COLO668 (cell line): ENCODE results near the gene MAP3K13.
"Not testable (repeated sequence)": the region's sequence is repeated elsewhere in the genome, so short reads cannot be mapped to it uniquely, and the experiment has no call there.

ENCODE experiments used
- DNase-seq: peaks from one replicate; lab custom pipeline; 2025; ENCODE audit not compliant: unreplicated experiment; lab: John Stamatoyannopoulos, UW

MAP3K13 gene

DNA sequence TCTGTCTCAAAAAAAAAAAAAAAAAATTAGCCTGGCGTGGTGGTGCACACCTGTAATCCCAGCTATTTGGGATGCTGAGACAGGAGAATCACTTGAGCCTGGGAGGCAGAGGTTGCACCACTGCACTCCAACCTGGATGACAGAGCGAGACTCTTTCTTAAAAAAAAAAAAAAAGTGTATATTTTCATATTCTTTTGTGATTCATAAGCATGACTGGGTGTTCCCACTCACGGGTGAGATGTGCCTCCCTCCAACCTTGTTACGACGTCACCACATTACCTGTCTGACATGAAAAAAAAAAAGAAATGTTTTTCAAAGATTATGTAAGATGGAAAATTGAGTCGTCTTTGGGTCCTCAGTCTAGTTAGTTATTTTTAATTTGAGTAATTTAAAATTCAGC lies 79.1 kb downstream of the MAP3K13 start:
- DNase-seq = no peak

DNA sequence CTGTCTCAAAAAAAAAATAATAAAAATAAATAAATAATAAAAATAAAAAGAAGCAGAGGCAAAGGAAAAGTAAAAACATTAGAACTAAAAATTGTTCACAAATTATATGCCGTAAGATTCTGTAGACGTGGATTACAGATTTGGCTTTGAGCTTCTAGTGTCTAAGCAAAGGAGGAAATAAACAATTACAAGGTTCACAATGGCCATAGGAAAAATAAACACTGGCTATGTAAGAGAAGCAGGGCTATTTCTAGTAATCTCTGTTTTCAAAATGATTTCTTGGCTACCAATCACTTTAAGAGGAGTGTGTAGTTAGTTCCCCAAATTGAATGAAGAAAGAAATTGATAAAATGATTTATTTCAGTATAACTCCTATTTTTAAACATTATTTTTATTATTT lies 81.4 kb downstream of the MAP3K13 start:
- DNase-seq = no peak

DNA sequence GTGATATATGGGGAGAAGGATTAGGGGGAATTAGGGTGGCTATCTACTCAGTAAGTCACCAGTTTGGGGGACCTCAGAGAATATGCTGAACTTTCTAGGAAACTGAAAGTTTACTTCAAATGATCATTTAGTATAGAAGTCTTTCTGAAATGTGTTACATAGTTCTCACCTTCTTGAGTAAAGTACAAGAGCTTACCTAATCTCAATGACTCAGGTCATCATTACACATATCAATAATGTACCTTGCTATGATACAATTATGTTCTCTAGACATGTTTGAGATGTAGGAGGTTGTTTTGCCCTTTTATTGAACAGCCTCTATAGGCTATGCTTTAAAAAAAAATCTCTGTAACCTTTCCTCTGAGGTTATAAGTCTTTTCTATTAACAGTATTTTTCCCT lies 85.2 kb downstream of the MAP3K13 start:
- no peak for DNase-seq

DNA sequence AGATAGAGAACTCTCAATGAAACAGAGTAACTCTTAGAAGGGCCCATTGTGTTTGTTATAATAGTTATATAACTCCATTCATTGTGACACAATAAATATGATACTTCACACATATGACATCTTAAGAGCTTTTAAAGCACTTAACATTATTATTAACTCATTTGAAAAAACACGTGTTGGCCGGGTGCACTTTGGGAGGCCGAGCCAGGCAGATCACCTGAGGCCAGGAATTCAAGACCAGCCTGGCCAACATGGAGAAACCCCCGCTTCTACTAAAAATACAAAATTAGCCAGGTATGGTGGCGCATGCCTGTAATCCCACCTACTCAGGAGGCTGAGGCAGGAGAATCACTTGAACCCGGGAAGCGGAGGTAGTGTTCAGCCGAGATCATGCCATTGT lies 88.5 kb downstream of the MAP3K13 start:
- DNase-seq = not testable (repeated sequence)

DNA sequence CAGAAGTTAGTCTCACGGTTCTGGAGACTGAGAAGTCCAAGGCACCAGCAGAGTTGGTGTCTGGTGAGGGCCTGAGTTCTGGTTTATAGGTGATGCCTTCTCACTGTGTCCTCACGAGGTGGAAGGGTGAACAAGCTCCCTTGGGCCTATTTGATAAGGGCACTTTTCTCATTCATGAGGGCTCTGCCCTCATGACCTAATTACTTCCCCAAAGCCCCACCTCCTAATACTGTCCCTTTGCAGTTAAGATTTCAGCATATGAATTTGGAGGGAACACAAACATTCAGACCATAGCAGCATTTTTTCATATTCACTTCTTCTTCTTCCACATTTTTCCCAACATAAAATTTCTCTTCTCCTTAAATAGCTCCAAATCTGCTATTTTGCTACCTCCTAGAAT lies 94.4 kb downstream of the MAP3K13 start:
- no peak for DNase-seq

DNA sequence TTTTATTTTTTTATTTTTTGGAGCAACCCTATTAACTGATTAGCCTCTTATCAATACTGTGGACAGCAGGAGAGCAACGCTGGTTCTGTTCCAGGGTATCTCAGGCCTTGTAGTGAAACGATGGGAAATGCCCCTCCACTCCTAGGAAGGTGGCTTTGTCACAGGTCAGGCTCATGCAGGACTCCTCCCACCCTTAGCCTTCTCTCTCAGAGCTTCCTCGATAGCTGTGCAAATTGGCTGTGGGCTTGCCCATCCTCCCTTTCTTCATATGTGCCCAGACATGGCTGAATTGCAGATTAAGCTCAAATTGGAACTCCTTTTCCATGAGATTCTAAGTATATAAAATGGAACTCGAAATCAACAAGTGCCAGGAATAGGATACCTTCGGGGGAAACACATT lies 97.4 kb downstream of the MAP3K13 start:
- DNase-seq = no peak

DNA sequence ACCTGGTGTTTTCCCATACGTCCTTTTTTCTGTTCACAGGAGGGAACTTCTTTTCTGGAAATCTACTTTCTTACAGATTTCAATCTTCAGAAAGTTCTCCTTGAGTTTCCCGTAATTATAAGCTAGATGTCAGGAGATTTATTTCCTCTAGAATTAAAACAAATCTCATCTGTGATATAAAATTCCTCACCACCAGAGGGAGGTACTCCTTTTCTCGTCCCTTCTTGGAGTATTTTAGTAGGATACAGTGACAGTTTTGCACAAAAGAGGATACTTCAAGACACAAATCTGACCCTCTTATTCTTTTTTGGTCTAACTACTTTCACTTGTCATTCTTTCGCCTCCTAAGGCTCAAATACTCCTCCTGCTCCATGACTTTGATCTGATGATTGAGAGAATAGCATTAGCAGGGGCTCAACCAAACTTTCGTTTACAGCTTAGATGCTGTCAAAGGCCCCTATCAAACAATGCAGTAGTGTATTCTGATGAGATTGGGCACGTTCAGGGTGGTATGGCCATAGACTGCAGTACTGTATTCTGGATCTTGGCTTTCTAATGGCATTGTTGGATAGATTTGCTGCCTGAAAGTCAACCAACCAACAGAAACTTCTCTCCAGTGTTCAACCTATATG lies 97.9 kb downstream of the MAP3K13 start:
- no peak for DNase-seq

DNA sequence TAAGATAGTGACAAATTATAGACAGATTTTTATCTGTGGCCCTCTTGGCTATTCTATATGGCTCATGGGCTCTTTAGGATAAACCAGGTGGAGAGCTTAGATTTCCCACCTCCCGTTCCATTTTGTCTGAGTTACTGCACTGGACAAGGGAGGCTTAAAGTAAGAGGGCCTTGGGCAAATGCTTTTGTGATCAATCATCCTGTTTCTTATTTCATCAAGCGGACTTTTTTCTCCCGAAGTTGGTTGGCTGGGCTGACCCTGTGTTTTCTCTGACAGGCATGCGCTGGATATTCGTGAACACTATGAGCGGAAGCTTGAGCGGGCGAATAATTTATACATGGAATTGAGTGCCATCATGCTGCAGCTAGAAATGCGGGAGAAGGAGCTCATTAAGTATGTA lies 102.5 kb downstream of the MAP3K13 start:
- DNase-seq = no peak

DNA sequence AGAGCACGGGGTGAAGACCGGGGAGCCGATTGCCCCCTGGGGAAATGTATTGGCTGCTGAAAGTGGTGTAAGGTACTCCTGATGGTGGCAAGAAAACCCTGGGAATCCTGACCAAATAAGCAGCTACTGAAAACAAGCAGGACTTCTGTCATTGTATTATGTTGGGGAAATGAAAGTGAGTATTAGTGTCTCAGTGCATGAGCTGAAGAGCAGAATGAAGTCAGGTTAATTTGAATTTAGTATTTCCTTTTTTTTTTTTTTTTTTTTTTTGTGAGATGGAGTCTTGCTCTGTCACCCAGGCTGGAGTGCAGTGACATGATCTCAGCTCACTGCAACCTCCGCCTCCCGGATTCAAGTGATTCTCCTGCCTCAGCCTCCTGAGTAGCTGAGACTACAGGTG lies 103.2 kb downstream of the MAP3K13 start:
- not testable (repeated sequence) for DNase-seq

DNA sequence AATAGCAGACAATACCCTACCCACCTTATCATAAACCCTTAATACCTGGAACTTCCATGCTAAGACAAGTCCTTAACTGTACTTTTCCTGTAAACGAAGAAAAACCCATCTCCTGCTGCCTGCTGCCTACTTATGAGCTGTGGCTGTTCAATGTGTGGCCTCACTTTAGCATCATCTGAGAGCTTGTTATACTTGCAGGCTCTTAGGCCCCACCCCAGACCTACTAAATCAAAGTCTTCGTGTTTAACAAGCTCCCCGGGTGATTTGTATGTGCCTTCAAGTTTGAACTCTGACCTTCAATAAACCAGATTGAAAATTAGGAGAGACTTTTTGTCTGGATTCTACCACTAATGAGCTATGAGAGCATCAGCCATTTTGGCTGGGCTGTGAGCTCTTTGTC lies 106.6 kb downstream of the MAP3K13 start:
- DNase-seq = no peak

DNA sequence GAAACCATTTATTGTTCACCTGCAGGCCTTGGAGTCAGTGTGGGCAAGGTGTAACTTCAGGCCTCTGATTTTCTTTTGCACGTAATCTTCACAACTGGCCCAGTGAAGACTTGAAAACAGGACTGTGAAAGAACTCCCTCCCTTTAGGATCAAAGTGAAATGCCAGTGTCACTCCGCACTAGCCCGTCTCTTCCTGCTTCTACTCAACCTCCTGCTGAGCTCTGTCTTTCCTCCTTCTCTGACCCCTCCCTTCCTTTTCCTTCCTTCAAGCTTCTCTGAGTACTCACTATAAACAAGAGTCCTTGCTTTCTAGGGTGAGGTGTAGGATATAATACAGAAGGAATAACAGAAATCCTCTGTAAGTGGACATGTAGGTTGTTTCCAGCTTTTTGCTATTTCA lies 107.4 kb downstream of the MAP3K13 start:
- no peak for DNase-seq

DNA sequence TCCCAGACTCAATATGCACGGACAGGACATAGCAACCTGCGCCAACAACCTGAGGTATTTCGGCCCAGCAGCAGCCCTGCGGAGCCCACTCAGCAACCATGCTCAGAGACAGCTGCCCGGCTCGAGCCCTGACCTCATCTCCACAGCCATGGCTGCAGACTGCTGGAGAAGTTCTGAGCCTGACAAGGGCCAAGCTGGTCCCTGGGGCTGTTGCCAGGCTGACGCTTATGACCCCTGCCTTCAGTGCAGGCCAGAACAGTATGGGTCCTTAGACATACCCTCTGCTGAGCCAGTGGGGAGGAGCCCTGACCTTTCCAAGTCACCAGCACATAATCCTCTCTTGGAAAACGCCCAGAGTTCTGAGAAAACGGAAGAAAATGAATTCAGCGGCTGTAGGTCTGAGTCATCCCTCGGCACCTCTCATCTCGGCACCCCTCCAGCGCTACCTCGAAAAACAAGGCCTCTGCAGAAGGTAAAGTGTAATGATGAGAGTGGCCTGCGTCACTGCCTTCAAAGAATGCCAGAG lies 110.4 kb downstream of the MAP3K13 start:
- DNase-seq = no peak

DNA sequence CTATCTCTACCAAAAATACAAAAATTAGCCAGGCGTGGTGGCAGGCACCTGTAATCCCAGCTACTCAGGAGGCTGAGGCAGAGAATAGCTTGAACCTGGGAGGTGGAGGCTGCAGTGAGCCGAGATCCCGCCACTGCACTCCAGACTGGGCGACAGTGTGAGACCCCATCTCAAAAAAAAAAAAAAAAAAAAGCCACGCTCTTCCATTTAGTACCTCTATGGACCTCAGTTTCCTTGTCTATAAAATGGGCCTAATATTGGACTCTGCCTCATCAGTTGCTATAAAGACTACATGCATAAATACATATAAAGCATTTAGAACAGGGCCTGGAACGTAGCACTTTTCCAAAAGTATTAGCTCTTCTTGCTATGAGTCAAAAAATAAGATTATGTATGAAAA lies 112.0 kb downstream of the MAP3K13 start:
- DNase-seq = not testable (repeated sequence)

DNA sequence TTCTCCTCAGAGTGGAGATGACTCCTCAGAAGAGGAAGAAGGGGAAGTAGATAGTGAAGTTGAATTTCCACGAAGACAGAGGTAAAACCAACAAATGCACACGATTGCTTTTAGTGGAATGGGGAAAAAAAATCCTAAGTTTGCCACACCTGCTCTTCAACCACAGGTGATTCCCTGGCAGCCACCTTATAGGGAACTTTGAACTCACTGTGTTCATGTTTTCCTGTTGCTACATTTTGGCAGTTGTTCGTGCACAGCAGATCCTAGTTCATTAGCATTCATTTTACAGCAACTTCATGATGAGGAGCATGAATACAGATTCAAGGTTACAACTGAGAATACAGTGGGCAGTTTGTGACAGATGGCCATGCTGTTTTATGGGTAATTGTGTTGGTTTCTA lies 114.4 kb downstream of the MAP3K13 start:
- no peak for DNase-seq

DNA sequence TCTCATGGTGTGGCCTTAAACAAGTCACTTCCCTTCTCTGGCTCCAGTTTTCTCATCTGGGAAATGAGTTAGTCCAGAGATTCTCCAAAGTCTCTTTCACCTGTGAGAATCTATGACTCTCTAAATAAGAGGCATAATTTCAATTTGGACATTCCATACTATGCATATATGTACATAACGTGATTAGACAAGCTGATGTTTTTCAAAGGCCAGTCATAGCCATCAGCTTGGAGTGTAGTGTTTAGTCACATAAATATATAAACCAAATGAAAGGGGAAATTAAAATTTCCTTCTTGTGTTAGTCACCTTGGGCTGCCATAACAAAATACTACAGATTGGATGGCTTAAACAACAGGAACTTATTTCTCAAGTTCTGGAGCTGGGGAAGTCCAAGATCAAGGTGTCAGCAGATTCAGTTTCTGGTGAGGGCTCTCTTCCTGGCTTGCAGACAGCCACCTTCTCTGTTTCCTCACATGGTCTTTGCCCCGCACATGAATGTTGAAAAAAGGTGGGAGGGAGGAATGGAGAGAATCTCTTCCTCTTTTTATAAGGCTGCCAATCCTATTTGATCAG lies 116.5 kb downstream of the MAP3K13 start:
- no peak for DNase-seq

DNA sequence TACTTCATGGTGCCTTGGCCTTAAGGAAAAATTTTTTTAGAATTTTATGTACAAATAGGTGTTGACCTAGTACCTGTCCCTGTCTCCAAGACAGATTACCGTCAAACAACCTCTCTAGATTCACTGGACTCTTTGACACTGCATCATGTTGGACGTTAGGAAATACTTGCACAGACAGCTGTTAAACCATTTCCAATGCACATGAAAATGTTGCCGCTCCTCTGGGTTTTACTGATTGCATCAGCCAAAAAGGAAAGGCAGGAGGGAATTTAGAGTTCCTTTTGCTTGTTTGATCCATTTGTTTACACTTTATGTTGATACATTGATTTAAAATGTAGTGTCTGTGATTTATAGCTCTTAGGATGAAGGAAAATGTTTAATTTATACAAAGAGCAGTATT lies 121.4 kb downstream of the MAP3K13 start:
- no peak for DNase-seq

DNA sequence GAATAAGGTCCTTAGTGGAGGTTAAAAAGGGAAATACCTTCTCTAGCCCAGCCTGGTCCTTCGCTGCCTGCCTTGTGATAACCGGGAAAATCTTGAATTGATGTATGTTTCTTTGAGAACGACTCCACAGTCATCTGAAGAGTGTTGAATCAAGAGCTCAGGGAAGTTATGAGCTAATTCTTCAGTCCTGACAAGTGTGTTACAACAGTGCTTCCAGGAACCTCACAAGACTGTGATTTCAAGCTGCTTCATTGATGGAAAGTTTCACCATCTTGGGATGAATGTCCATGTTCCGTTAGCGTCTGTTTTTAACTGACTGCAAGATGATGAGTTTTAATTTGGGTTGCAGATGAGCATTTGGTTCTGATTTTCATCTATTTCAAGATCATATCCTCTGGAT lies 123.5 kb downstream of the MAP3K13 start:
- DNase-seq = no peak

DNA sequence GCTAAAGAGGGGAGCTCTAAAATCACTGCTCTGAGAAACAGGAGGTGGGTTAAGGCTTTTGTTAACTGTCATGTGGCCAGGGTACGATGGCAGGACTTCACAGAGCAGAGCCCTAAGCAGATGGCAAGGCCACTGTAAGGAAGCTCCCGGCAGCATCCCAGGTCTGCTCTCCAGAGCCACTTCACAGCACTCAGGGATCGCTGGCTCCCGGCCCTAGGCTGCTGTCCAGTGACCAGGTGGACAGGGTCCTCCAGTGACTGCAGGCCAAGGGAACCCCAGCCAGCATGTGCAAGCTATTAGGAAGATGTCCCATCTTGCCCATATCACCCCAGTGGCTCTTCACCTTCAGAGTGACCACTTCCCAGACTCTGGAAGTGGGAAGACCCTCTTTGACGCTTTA lies 125.5 kb downstream of the MAP3K13 start:
- DNase-seq = no peak

DNA sequence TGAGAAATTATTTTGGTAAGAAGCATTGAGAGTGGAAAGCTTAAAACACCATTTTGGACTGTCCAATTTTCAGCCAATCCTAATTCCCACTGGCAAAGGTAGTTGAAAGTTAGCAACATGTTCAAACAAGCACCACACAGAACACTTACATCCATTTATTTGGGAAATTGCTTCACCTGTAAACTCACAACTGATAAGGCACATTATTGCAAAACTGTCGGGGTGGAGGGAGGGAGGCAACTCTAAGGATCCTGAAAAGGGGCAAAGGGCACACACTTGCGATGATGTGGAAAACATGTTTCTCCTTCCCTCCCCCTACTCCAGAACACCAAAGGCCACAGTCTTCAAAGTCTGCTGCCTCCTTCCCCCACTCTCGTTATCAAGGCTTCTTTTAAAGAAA lies 126.5 kb downstream of the MAP3K13 start:
- no peak for DNase-seq

DNA sequence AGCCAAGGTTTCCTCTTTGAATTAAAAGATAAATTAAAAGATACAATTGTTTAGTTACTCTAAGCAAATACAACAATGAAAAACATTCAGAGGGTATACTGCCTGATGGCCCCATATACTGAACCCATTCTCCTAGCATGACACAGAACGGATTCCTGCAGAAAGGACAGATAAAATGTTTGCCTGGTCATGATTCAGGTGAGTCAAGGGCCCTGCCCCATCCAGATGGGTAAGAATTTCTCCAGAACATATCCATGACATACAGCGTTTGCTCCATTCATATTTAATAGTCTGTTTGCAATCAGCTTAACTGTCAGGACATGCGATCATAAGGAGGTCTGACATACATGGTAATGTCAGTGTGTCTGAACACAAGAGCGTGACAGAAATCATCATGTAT lies 127.3 kb downstream of the MAP3K13 start:
- no peak for DNase-seq

DNA sequence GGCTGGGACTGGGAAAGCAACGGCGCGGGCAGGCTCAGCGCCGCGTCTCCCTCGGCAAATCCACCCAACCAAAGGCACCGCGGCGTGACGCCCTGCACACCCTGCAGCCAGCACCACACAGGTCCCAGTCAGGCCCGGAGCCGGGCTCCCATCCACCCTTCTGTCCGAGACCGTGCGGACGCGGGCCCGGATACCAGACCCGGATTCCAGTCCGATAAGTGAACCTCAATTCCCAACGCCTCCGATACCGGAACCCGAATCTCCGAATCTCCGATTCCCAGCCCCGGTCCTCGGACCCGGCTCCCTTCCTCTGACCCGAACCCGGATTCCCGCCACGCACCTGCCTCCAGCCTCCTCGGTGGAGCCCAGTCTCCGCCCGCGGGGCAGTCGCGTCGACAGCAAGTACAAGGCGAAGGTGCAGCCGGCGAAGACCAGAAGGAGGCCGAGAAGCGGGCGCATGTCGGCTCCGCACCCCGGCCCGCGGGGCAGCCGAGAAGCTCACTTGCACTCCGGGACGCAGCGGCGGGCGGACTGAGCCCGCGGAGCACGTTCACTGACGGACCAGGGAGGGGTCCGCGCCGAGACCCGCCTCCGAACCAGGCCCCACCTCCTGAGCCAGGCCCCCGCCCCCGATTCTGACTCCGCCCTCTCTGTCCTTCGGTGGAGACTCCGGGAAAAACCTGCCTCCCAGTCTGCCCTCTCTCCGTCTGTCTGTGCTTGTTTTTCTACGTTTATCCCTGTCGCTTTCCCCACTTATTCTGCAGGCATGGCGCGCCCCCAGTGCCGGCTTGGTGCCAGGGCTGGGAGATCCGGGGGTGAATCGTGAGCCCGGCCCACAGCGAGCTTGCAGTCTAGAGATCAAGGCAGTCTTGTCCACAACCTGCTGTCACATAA lies 135.8 kb downstream of the MAP3K13 start, which contains the start of gene TMEM41A:
Gene TMEM41A, minus strand, starts transcription at position 533 of the 894 bp plus-strand sequence. Its CDS starts 74 bp downstream, at position 459.
- peak; percentile 89 for DNase-seq

DNA sequence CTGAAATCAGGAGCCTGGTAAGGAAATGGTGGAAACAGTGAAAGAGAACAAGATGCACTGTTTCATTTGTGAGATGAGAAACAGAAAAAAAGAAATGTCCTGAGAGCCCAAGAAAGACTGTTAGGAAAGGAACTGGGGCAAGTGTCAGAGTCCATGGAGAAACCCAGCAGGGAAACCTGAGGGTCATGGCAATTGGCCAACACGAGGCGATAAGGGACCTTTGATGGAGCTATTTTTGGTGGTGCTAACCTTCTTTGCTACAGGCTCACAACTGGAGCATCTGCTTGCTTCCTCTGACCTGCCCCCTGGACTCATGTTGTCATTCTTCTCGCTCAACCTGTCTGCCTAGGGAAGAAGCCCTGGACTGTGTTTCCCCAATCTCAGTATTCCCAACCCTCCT lies 140.1 kb downstream of the MAP3K13 start:
- DNase-seq = no peak
